ENCODE results near the gene ZNF460. TPM values are rescaled to one million over a fixed set of nuclear protein-coding genes. Genes with fewer than 3 reads are reported as not detected.

ZNF460 gene
- total RNA-seq, 1 donor from 2014 or later, result 155 TPM

Other genes starting within 250 kb of the ZNF460 start
- gene USP29, start 160.5 kb upstream of the ZNF460 start, total RNA-seq, result not detected
- gene ZIM3, start 135.3 kb upstream of the ZNF460 start, total RNA-seq, result not detected
- gene DUXA, start 113.0 kb upstream of the ZNF460 start, total RNA-seq, result not detected
- 27.5 TPM for gene ZNF264, start 89.0 kb upstream of the ZNF460 start, total RNA-seq
- gene AURKC, start 49.5 kb upstream of the ZNF460 start, total RNA-seq, result 1.1 TPM
- gene ZNF805, start 39.9 kb upstream of the ZNF460 start, total RNA-seq, result 34.2 TPM
- gene ZNF543, start 40.0 kb downstream of the ZNF460 start, total RNA-seq, result 40.7 TPM
- gene ZNF304, start 70.8 kb downstream of the ZNF460 start, total RNA-seq, result 22.1 TPM
- gene TRAPPC2B, start 83.1 kb downstream of the ZNF460 start, total RNA-seq, result 26.2 TPM
- gene ZNF547, start 83.1 kb downstream of the ZNF460 start, total RNA-seq, result 11.2 TPM
- 49.1 TPM for gene ZNF548, start 109.4 kb downstream of the ZNF460 start, total RNA-seq
- gene ZNF17, start 130.7 kb downstream of the ZNF460 start, total RNA-seq, result 31.7 TPM
- 37.1 TPM for gene ZNF749, start 154.8 kb downstream of the ZNF460 start, total RNA-seq
- gene VN1R1, start 176.7 kb downstream of the ZNF460 start, total RNA-seq, result 5.0 TPM
- 73.9 TPM for gene ZNF772, start 197.1 kb downstream of the ZNF460 start, total RNA-seq
- 32.1 TPM for gene ZNF419, start 207.3 kb downstream of the ZNF460 start, total RNA-seq
- 26.4 TPM for gene ZNF773, start 219.5 kb downstream of the ZNF460 start, total RNA-seq
- gene ZNF549, start 246.9 kb downstream of the ZNF460 start, total RNA-seq, result 18.7 TPM

Data from occipital lobe (tissue), 1 donor.